SU-DHL-6 (cell line): Measurements from ENCODE around the gene ARPP21.

Source experiments
- H2AFZ ChIP-seq: fragments of 200-600 bp; sonication (generic); 2 replicates; pipeline ENCODE4 v1.6.1; 2014; ENCODE audit warnings: low read depth, mild to moderate bottlenecking, moderate library complexity, mixed read lengths, antibody characterized with exemption, low read length; ENCODE audit not compliant: severe bottlenecking
- H3F3A ChIP-seq: fragments of 200-600 bp; shearing (Covaris generic); 2 replicates; pipeline ENCODE4 v1.6.0; 2016; ENCODE audit warnings: antibody characterized with exemption, mild to moderate bottlenecking; ENCODE audit not compliant: insufficient read depth
- H3K27ac ChIP-seq: fragments of 200-600 bp; sonication (generic); 2 replicates; pipeline ENCODE4 v1.5.1; 2016; ENCODE audit warnings: low read depth, mild to moderate bottlenecking, low read length, moderate library complexity, mixed read lengths
- H3K27me3 ChIP-seq: fragments of 200-600 bp; sonication (generic), shearing (Covaris generic); 2 replicates; pipeline ENCODE4 v1.6.0; 2014; ENCODE audit warnings: mild to moderate bottlenecking, low read length
- H3K36me3 ChIP-seq: fragments of 200-600 bp; sonication (generic); 2 replicates; pipeline ENCODE4 v1.6.1; 2014; ENCODE audit warnings: mild to moderate bottlenecking, low read length, mixed read lengths
- H3K4me2 ChIP-seq: fragments of 300-600, 200-600 bp; shearing (Covaris generic), sonication (generic); 2 replicates; pipeline ENCODE4 v1.6.0; 2014; ENCODE audit warnings: low read length, low read depth, mild to moderate bottlenecking; ENCODE audit not compliant: poor library complexity, severe bottlenecking
- H3K4me3 ChIP-seq: fragments of 200-600 bp; sonication (generic); 2 replicates; pipeline ENCODE4 v1.5.1; 2014; ENCODE audit warnings: antibody characterized with exemption, low read length, mild to moderate bottlenecking, mixed read lengths; ENCODE audit not compliant: insufficient read depth, poor library complexity, severe bottlenecking
- H3K79me2 ChIP-seq: fragments of 200-600 bp; sonication (generic); 2 replicates; pipeline ENCODE4 v1.6.1; 2014; ENCODE audit warnings: mild to moderate bottlenecking, low read length, moderate library complexity; ENCODE audit not compliant: insufficient read depth
- H3K9ac ChIP-seq: fragments of 200-600 bp; sonication (generic); 2 replicates; pipeline ENCODE4 v1.7.0; 2014; ENCODE audit warnings: mild to moderate bottlenecking, low read length
- H3K9me2 ChIP-seq: fragments of 200-600 bp; sonication (generic); replicated peaks from 2 replicates; pipeline ENCODE4 v1.6.1; 2014; ENCODE audit warnings: low read length; ENCODE audit not compliant: insufficient read depth
- H3K9me3 ChIP-seq: fragments of 200-600 bp; sonication (generic); 2 replicates; pipeline ENCODE4 v1.6.1; 2014; ENCODE audit warnings: low read length, mixed read lengths; ENCODE audit not compliant: insufficient read depth
- H4K20me1 ChIP-seq: fragments of 200-600 bp; sonication (generic); 2 replicates; pipeline ENCODE4 v1.6.1; 2014; ENCODE audit warnings: low read depth, mild to moderate bottlenecking, antibody characterized with exemption, low read length, moderate library complexity, mixed read lengths
- CTCF ChIP-seq: fragments of 200-600 bp; sonication (generic); IDR thresholded peaks from one replicate; pipeline ENCODE4 v1.5.1; 2017; ENCODE audit warnings: antibody characterized with exemption, mild to moderate bottlenecking, low read length, moderate library complexity; ENCODE audit not compliant: insufficient read depth, poor library complexity, severe bottlenecking
- EZH2phosphoT487 ChIP-seq: fragments of 200-600 bp; sonication (generic), shearing (Covaris generic); conservative IDR thresholded peaks from 2 replicates; pipeline ENCODE4 v1.6.1; 2018; ENCODE audit warnings: mild to moderate bottlenecking, antibody characterized with exemption, low read length, moderate library complexity, mixed read lengths

The ARPP21 gene

DNA sequence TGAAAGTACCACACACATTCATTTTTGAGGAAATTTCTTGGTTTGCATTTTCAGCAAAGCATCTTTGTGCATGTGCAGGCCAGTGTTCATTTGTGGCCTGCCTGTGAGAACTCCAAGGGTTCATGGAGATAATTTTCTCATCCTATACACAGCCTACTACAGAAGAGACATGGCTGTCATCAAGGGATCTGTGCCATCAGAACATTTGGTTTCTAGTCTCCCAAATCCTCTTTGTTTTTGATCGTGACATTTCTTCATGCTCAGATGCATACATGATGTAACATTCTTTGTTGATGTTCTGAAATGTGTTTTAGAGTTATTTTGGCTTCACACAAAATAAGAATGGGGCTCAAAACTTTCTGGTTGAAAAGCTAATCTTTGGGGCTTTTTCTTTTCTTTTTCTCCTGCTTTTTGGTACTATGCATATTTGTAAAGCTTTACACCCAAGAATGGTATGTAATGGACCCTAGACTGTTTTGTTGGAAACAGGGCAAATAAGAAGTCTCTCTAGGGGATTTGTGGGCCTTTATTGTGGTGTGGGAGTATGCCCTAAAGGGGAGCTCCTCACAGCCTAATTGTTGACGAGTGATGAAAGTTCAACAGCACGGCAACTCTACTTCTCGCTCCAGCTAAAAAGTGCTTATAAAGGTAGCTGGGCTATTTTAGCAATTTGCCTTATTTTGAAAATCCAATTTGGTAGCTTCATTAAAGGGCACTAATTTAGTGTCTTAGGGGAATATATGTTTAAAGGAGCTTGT is 3.2 kb upstream of the ARPP21 start:
- Histone ChIP-seq H3K36me3 (no peaks in the 10 kb centered on the region), H3K4me2 (no peak overlapping the region), H3K79me2 (no peaks in the 10 kb centered on the region), H3K4me3 (no peak overlapping the region), H3K9me3 (no peaks in the 10 kb centered on the region), H3K9ac (no peak overlapping the region), H2AFZ (no peak overlapping the region), H3K27me3 (no peaks in the 10 kb centered on the region), H4K20me1 (no peaks in the 10 kb centered on the region), H3K9me2 (no peaks in the 10 kb centered on the region), H3F3A (no peaks in the 10 kb centered on the region), H3K27ac (no peak overlapping the region)
- TF ChIP-seq CTCF (no peak), EZH2phosphoT487 (no peak)

DNA sequence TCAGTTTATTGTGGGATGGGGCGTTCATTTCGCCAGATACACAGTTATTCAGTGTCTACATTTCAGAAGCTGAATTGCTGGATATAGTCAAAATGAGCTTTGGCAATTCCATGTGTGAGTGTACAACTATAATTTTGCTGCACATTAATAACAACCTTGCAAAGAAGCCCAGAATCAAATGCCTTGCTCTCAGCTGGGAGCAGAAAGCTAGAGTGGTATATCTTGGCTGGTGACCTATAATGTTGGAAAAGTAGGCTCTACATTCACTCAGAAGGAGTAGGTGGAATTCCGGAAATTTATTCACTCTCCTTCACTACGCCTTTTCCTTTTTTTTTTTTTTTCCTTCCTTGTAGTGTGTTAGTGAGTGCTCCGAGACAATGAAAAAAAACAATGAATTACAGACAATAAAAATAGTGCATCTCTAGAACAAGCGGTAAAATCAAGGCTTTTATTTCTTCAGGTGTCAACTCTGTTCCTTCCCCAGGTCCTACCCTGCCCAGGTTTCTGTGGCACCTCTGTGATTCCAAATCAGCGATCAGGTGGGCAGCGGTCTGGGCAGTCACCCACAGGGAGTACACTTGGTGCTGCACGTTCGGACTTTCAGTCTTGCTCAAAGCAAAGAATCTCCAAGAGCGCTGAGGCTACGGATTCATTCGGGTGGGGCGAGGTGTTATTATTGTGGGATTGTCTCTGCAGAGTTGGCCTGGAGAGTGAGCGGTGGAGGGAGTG is 910 bp upstream of the ARPP21 start:
- Histone ChIP-seq H3K4me2 (no peak overlapping the region), H3K27me3 (no peaks in the 10 kb centered on the region), H3K79me2 (no peaks in the 10 kb centered on the region), H3K9ac (no peak overlapping the region), H2AFZ (no peak overlapping the region), H3F3A (no peaks in the 10 kb centered on the region), H3K36me3 (no peaks in the 10 kb centered on the region), H3K9me3 (no peaks in the 10 kb centered on the region), H3K9me2 (no peaks in the 10 kb centered on the region), H3K27ac (no peak overlapping the region), H4K20me1 (no peaks in the 10 kb centered on the region), H3K4me3 (no peak overlapping the region)
- TF ChIP-seq EZH2phosphoT487 (no peak), CTCF (no peak)

GRCh38 chr3:35638980-35639253 is 408 bp upstream of the ARPP21 start:
- Histone ChIP-seq H3K27ac (no peak overlapping the region), H3K9me2 (no peaks in the 10 kb centered on the region), H2AFZ (no peak overlapping the region), H4K20me1 (no peaks in the 10 kb centered on the region), H3F3A (no peaks in the 10 kb centered on the region), H3K4me2 (no peak overlapping the region), H3K79me2 (no peaks in the 10 kb centered on the region), H3K36me3 (no peaks in the 10 kb centered on the region), H3K9me3 (no peaks in the 10 kb centered on the region), H3K9ac (no peak overlapping the region), H3K27me3 (no peaks in the 10 kb centered on the region), H3K4me3 (no peak overlapping the region)
- no peak for TF ChIP-seq CTCF
- TF ChIP-seq EZH2phosphoT487, result no peak
